SH-SY5Y (cell line): ENCODE results near the gene FREM1.

Experiments used
- GATA2 ChIP-seq: IDR thresholded peaks from 2 replicates; pipeline ENCODE4 v1.6.1; 2011; ENCODE audit warnings: mild to moderate bottlenecking, low read depth, low read length
- GATA3 ChIP-seq: IDR thresholded peaks from 2 replicates; pipeline ENCODE4 v1.6.1; 2011; ENCODE audit warnings: low read depth, mild to moderate bottlenecking, low read length, moderate library complexity

FREM1 gene

GRCh38 chr9:14752271-14752670 is 158.0 kb downstream of the FREM1 start:
- no peak for TF ChIP-seq GATA3
- no peak for TF ChIP-seq GATA2

GRCh38 chr9:14750821-14751220 is 159.4 kb downstream of the FREM1 start:
- TF ChIP-seq GATA3 (no peak), GATA2 (no peak)

- TF ChIP-seq GATA2: no peak
- TF ChIP-seq GATA3: no peak
Observed at GRCh38 chr9:14749741-14750211, 160.5 kb downstream of the FREM1 start.

DNA sequence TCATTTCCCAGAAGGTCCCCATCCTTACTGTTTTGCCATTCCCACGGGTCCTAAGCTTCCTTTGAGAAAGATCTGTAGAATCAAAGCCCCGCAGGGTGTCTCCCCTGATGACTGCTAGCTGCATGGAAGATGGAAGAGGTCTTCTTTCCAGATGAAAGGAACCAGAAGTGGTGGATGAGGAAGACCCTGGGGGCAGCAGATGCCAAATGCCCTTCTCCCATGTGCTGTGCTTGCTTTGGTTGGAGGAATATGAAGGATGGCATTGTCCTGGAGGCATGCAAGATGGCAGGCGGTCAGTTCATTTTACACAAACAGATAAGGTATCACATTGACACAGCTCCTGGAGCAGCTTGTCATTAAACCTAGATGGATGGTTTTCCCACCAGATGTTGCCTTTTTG is 161.9 kb downstream of the FREM1 start:
- TF ChIP-seq GATA3 (no peak), GATA2 (no peak)

DNA sequence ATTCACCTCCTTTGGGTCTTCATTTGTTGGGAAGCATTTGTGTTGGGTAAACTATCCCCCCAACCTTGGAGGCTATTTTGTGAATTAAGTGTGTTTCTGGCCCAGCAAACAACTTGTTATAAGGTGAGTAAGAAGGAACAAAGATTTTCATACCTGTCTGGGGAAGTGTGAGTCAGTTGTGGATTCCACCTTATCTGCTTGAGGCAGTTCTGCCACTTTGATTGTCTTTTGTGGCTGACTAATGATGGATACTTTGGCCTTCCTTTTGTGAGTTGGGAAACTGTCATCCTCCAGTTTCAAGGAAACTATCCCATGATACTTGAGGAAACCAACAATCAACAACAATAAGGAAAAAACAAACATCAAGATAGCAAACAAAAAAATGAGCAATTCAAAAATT is 163.1 kb downstream of the FREM1 start:
- TF ChIP-seq GATA3: no peak
- TF ChIP-seq GATA2: no peak

DNA sequence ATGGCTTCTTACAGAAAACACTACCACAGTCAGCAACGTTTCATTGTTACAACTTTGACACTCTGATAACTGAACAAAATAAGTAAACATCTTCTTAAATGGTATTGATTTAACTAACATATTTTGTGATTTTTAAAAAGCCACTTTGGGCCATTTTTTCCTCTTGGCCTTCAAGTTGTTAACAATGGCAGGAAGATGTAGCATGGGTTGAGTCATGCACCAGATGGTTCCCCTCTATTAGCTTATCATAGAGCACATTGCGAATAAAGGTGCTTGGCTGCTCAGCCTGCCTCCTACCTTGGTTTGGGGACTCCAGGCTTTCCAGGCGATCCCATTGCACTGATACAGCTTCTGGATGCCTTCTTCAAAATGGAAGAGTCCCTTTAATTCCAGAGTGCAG is 163.6 kb downstream of the FREM1 start:
- no peak for TF ChIP-seq GATA2
- no peak for TF ChIP-seq GATA3

DNA sequence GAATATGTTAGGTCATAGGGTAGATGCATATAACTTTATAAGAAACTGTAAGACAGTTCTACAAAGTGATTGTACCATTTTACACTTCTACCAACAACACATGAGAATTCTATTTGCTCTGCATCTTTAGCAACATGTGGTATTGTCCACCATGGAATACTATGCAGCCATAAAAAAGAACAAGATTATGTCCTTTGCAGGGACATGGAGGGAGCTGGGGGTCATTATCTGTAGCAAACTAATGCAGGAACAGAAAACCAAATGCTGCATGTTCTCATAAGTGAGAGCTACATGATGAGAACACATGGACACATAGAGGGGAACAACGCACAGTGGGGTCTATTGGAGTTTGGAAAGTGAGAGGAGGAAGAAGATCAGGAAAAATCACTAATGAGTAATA is 165.5 kb downstream of the FREM1 start:
- TF ChIP-seq GATA2 (no peak), GATA3 (no peak)

- no peak for TF ChIP-seq GATA2
- no peak for TF ChIP-seq GATA3
Observed at GRCh38 chr9:14741369-14741768, 168.9 kb downstream of the FREM1 start.

- no peak for TF ChIP-seq GATA3
- TF ChIP-seq GATA2: no peak
Observed at GRCh38 chr9:14733133-14733532, 177.1 kb downstream of the FREM1 start.

- TF ChIP-seq GATA3 (no peak), GATA2 (no peak)
Observed at GRCh38 chr9:14731294-14731981, 178.8 kb downstream of the FREM1 start.

- TF ChIP-seq GATA2: no peak
- TF ChIP-seq GATA3: no peak
Observed at GRCh38 chr9:14730461-14730898, 179.7 kb downstream of the FREM1 start.

DNA sequence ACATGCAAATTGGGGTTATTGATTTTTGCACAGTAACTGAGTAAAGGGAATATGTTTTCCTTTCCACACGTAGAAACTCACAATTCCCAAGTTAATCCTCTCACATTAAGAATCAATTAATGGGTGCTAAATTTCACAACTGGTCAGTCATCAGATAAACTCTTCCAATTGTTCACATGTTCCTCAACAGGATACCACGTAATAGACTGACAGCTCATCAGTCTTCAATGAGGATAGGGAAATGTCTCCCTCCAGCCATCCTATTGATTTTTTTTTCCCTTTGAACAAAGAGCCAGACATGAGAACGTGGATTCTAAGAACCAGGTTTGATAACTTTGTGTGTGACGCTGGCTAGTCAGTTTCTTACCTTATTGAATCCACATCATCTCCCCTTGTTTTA is 186.9 kb downstream of the FREM1 start:
- no peak for TF ChIP-seq GATA2
- no peak for TF ChIP-seq GATA3

- TF ChIP-seq GATA3: no peak
- no peak for TF ChIP-seq GATA2
Observed at GRCh38 chr9:14722391-14723035, 187.7 kb downstream of the FREM1 start, which contains the start of gene CER1. Gene CER1, minus strand, starts transcription at chr9:14722733. Its CDS starts 61 bp downstream, at chr9:14722672.

GRCh38 chr9:14719231-14719923 is 190.9 kb downstream of the FREM1 start:
- TF ChIP-seq GATA3 (no peak), GATA2 (no peak)

DNA sequence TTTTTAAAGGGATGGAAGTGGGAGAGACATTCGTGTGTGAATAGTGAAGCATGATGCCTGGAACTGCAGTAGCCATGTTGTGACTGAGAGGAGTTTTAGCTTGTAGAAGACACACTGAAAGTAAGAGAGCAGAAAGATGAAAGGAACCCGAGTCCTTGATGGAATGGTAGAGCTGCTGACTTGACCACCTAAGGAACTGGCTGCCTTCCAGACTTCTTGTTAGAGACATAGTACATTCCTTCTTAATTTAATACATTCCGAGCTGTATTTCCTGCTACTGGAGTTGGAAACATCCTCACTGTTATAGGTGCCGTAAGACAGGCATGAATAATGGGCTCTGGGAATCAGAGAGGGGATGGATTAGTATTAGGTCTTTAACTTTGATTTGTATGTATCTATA is 195.1 kb downstream of the FREM1 start:
- TF ChIP-seq GATA3 (no peak), GATA2 (no peak)
